ENCODE measurements around the gene CKAP4.

DNA sequence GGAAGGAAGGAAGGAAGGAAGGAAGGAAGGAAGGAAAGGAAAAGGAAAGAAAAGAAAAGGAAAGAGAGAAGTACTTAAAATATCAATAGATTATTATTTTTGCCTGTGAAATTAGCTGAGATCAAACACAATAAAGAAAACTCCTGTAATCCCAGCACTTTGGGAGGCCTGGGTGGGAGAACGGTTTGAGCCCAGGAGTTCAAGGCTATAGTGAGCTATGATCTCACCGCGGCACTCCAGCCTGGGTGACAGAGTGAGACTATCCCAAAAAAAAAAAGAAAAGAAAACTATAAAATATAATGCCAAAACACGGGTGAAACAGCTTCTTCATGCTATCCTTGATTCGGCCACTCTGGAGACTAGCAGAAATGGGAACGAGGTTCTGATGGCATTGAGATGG, 26.2 kb upstream of the CKAP4 start:
- TF ChIP-seq, protein P1, sequence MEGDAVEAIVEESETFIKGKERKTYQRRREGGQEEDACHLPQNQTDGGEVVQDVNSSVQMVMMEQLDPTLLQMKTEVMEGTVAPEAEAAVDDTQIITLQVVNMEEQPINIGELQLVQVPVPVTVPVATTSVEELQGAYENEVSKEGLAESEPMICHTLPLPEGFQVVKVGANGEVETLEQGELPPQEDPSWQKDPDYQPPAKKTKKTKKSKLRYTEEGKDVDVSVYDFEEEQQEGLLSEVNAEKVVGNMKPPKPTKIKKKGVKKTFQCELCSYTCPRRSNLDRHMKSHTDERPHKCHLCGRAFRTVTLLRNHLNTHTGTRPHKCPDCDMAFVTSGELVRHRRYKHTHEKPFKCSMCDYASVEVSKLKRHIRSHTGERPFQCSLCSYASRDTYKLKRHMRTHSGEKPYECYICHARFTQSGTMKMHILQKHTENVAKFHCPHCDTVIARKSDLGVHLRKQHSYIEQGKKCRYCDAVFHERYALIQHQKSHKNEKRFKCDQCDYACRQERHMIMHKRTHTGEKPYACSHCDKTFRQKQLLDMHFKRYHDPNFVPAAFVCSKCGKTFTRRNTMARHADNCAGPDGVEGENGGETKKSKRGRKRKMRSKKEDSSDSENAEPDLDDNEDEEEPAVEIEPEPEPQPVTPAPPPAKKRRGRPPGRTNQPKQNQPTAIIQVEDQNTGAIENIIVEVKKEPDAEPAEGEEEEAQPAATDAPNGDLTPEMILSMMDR (IDR thresholded peaks at IDR 0.05), result no peak
- TF ChIP-seq EZH2 (IDR thresholded peaks at IDR 0.05; ENCODE audit: borderline replicate concordance, insufficient read depth, low read depth, low read length, poor library complexity, severe bottlenecking), result no peak

Data from B cell (primary cell).